ENCODE measurements around the gene GTF2IRD1.

DNA sequence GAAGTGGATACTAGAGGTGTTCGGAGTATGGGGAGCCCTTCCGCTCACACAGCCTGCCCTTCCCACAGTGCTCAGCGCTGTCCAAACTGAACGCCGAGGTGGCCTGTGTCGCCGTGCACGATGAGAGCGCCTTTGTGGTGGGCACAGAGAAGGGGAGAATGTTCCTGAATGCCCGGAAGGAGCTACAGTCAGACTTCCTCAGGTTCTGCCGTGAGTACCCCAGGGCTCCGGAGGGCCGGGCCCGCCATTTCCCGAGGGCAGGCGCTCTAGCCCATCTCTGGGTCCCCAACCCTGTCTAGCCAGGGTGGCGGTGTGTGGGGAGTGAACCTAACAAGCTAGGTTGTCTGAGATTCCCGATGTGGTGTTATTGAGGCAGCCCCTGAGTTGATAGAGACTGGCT lies 59.1 kb downstream of the GTF2IRD1 start:
- TF ChIP-seq, protein P1, sequence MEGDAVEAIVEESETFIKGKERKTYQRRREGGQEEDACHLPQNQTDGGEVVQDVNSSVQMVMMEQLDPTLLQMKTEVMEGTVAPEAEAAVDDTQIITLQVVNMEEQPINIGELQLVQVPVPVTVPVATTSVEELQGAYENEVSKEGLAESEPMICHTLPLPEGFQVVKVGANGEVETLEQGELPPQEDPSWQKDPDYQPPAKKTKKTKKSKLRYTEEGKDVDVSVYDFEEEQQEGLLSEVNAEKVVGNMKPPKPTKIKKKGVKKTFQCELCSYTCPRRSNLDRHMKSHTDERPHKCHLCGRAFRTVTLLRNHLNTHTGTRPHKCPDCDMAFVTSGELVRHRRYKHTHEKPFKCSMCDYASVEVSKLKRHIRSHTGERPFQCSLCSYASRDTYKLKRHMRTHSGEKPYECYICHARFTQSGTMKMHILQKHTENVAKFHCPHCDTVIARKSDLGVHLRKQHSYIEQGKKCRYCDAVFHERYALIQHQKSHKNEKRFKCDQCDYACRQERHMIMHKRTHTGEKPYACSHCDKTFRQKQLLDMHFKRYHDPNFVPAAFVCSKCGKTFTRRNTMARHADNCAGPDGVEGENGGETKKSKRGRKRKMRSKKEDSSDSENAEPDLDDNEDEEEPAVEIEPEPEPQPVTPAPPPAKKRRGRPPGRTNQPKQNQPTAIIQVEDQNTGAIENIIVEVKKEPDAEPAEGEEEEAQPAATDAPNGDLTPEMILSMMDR (IDR thresholded peaks at IDR 0.05; ENCODE audit: poor library complexity): no peak
- no peak for TF ChIP-seq EZH2 (IDR thresholded peaks at IDR 0.05; ENCODE audit: borderline replicate concordance)

Measured in hepatocyte (in vitro differentiated cells).